NCI-H2107 (cell line): ENCODE results near the gene KIF25.

Experiments used
- DNase-seq: peaks from one replicate; lab custom pipeline; 2025; lab: John Stamatoyannopoulos, UW

Gene KIF25

GRCh38 chr6:168017629-168018028, 20.2 kb downstream of the KIF25 start:
- DNase-seq: no peak

- no peak for DNase-seq
These were observed 21.2 kb downstream of the KIF25 start for GRCh38 chr6:168018664-168019063.

- no peak for DNase-seq
These were observed 22.8 kb downstream of the KIF25 start for GRCh38 chr6:168020242-168020641.

DNA sequence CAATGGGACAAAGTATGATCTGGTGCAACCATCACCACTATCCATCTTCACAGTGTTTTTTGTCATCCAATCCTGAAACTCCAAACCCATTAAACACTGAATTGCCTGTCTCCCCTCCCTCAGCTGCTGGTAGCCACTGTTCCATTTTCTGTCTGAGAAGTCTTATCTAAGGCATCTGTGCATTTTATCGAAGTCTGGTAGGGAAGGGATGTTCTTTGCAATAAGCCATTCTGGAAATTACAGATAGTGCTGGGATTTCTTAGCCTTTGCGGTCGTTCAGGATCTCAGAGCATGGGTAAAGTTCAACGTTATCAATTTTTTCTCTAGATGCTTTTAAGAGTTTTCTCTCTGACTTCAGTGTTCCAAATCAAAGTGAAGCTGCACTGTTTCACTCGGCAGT, 24.1 kb downstream of the KIF25 start:
- no peak for DNase-seq

- no peak for DNase-seq
These were observed 25.2 kb downstream of the KIF25 start for GRCh38 chr6:168022488-168023321.

DNA sequence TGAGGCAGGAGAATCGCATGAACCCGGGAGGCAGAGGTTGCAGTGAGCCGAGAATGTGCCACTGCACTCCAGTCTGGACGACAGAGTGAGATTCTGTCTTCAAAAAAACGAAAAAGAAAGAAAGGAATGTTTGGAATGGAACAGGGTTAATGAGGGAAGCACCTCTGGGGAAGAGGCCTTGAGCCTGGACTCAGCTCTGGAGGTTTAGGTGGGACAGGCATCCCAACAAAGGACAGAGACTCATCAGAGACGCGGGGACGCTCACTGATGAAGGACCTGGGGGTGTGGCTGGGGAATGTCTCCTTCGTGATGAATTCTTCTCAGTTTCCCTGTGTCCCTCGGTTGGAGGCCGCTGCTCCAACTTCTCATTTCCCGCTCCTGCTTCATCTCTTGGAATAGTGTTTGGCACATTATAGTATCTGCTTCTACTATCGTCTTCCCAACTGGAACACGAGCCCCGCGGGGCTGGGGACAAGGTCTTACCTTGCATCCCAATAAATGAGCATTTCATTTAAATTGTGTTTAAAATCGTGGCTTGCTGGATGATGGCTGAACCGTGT, 27.6 kb downstream of the KIF25 start:
- DNase-seq: no peak

GRCh38 chr6:168025831-168026710, 28.6 kb downstream of the KIF25 start:
- no peak for DNase-seq

GRCh38 chr6:168026925-168027324, 29.5 kb downstream of the KIF25 start:
- no peak for DNase-seq

DNA sequence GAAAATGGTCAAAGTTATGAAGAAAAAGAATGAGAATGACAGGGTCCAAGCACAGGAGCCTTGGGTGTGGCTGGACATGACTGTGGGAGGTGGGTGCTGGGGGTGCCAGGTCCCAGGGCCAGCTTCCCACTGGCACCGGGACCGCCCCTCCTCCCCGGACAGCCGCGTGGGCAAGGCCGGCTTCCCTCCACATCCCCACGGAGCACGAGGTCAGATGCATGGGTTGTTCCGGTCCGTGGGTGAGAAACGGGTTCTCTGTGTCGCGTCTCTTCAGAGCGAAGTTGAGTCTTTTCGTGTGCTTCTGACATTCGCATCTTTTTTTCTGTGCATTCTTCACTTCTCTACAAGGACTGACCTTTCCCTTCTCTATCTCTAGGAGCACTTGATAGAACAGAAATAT, 30.1 kb downstream of the KIF25 start:
- no peak for DNase-seq

GRCh38 chr6:168028181-168028580, 30.7 kb downstream of the KIF25 start:
- DNase-seq: no peak

GRCh38 chr6:168029459-168030217, 32.2 kb downstream of the KIF25 start:
- DNase-seq: no peak

DNA sequence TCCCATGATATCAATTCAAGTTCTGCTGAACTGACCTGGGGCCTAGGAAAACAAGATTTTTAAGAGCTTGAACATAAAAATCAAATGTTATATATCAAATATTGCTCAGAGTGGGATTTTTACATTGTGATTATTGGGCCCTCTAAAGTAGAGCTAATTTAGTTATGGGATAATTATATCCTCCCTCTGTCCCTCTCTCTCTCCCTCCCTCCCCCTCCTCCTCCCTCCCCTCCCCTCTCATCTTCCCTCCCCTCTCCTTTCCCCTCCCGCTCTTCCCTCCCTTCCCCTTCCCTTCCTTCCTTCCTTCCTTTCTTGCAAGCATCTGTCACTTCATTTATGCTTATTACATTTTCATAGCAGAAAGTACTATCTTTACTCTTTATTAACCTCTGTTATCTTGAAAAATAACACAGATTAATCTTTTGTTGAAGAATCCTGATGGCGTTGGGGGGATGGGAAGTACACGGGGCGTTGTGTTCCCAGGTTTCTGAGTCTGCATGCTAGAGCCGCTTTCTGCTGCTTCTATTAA, 32.8 kb downstream of the KIF25 start:
- DNase-seq: no peak

DNA sequence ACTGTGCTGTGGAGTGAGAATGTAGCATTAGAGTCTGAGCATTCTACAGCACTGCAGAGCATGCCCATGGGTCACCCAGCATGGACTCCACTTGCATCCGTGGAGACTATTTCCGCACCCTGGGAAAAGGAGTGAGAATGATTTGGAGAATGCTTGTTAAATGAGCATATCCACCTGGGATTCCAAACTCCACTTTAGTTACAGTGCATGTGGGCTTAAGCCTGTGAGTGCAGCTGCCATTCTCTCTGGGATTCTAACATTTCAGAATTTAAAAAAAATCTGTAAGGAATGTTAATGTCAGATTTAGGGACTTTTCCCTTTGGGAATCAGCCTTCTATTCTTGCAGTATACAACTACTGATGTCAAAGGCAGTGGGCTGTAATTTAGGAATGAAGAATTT, 33.4 kb downstream of the KIF25 start:
- no peak for DNase-seq

DNA sequence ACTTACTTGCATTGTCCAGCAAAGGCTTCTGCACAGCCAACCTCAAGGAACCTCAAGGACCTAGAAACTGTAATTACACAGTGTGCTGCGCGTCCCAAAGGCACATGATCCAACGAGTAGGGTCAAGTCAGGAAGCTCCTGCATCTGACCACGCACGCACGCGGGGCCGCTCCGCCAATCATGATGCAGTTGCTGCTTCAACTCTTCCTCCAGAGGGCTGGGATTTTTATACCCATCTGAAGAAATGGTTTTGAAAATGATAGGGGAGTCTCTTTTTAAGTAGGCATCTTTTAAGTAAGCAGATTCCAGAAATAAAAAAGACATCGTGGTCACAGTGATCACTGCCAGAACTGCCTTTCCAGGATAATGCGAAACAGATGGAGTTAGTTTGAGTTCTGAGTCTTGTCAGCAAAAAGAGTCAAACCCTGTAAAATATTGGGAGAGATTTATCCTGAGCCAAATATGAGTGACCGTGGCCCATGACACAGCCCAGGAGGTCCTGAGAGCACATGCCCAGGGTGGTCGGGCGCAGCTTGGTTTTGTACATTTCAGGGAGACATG, 34.0 kb downstream of the KIF25 start:
- no peak for DNase-seq

GRCh38 chr6:168032005-168032760, 34.7 kb downstream of the KIF25 start:
- DNase-seq: no peak

GRCh38 chr6:168033791-168034190, 36.3 kb downstream of the KIF25 start:
- no peak for DNase-seq

- DNase-seq: no peak
These were observed 37.1 kb downstream of the KIF25 start for GRCh38 chr6:168034537-168034936.

DNA sequence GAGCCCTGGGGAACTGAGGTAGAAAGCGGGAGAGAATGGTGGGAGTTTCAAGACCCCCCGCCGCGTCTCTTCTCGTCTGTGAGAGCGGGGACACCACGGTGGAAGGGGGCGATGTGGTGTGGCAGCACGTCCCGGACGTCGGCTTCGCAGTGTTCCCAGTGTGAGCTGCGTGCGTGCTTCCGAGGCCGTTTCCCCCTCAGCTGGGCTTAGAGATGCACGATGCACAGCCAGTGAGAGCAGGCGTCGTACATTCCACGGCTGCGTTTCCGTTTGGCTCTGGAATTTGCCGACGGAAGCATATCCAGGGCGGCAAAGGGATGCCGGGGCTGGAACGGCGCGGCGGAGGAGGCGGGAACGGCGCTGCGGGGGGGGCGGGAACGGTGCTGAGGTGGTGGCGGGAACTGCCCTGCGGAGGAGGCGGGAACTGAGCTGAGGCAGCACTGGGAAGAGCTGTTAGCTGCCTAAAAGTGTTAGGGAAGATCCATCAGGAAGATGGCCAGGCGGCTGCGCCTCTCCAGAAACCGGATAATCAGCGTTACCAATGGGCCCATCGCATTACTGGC, 37.7 kb downstream of the KIF25 start:
- no peak for DNase-seq

GRCh38 chr6:168035661-168036545, 38.4 kb downstream of the KIF25 start:
- DNase-seq: no peak
